Measurements from ENCODE around the gene ZBTB16.

DNA sequence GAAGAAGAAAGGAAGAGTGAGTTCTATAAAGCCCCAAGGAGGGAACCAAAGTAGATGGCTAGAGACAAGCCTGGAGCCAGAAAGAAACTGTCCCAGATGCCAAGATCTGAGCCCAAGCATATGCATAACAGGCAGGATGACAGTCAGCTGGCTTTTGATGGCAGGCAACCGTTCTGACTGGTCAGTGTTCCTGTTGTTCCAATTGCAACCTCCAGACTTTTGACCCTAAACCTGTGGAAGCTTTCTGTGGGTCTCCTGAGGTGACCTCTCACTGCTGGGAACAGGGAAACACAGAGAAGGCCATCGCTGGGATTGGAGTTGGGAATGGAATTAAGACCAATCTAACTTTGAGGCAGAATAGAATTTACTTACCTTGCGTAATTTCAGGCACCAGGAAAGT lies 215.1 kb downstream of the ZBTB16 start:
- no peak for TF ChIP-seq POLR2A (IDR thresholded peaks at IDR 0.05)
- TF ChIP-seq CTCF (IDR thresholded peaks at IDR 0.05), result no peak

Data from ovary (tissue), 3 donors.